ENCODE results near the gene CPA3. TPM values are rescaled to one million over a fixed set of nuclear protein-coding genes. Genes with fewer than 3 reads are reported as not detected.

CPA3 gene
- total and polyA plus RNA-seq, 2 of the 13 experiments (the other 11 are each of a cell fraction or from before 2014, with no cell fraction given), result not detected

DNA sequence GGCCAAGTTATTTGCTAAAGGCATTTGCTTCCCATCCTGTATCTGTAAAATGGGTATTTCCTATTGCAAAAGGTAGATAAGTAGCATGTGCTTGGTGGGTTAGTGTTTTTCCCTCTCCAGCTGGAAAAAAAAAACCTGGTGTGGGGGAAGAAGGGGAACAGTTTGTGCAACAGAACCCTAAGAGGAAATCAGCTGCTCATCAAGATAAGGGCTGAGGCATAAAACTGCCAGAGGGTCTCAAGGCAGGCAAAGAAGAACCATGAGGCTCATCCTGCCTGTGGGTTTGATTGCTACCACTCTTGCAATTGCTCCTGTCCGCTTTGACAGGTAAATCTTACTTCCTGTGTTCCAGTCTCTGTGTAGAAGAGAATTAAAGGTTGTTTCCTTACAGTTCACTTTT is at the start of gene CPA3 (continued):
- TF ChIP-seq, protein P1, sequence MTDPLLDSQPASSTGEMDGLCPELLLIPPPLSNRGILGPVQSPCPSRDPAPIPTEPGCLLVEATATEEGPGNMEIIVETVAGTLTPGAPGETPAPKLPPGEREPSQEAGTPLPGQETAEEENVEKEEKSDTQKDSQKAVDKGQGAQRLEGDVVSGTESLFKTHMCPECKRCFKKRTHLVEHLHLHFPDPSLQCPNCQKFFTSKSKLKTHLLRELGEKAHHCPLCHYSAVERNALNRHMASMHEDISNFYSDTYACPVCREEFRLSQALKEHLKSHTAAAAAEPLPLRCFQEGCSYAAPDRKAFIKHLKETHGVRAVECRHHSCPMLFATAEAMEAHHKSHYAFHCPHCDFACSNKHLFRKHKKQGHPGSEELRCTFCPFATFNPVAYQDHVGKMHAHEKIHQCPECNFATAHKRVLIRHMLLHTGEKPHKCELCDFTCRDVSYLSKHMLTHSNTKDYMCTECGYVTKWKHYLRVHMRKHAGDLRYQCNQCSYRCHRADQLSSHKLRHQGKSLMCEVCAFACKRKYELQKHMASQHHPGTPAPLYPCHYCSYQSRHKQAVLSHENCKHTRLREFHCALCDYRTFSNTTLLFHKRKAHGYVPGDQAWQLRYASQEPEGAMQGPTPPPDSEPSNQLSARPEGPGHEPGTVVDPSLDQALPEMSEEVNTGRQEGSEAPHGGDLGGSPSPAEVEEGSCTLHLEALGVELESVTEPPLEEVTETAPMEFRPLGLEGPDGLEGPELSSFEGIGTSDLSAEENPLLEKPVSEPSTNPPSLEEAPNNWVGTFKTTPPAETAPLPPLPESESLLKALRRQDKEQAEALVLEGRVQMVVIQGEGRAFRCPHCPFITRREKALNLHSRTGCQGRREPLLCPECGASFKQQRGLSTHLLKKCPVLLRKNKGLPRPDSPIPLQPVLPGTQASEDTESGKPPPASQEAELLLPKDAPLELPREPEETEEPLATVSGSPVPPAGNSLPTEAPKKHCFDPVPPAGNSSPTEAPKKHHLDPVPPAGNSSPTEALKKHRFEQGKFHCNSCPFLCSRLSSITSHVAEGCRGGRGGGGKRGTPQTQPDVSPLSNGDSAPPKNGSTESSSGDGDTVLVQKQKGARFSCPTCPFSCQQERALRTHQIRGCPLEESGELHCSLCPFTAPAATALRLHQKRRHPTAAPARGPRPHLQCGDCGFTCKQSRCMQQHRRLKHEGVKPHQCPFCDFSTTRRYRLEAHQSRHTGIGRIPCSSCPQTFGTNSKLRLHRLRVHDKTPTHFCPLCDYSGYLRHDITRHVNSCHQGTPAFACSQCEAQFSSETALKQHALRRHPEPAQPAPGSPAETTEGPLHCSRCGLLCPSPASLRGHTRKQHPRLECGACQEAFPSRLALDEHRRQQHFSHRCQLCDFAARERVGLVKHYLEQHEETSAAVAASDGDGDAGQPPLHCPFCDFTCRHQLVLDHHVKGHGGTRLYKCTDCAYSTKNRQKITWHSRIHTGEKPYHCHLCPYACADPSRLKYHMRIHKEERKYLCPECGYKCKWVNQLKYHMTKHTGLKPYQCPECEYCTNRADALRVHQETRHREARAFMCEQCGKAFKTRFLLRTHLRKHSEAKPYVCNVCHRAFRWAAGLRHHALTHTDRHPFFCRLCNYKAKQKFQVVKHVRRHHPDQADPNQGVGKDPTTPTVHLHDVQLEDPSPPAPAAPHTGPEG (CRISPR knock-in tag; IDR thresholded peaks at IDR 0.05), result no peak
- TF ChIP-seq ZBTB38 (CRISPR knock-in tag; IDR thresholded peaks at IDR 0.05) (no peak), ZNF841 (CRISPR knock-in tag; IDR thresholded peaks at IDR 0.05; ENCODE audit: borderline replicate concordance) (no peak), SMAD1 (CRISPR knock-in tag; IDR thresholded peaks at IDR 0.05; ENCODE audit: borderline replicate concordance, low read depth) (no peak)

DNA sequence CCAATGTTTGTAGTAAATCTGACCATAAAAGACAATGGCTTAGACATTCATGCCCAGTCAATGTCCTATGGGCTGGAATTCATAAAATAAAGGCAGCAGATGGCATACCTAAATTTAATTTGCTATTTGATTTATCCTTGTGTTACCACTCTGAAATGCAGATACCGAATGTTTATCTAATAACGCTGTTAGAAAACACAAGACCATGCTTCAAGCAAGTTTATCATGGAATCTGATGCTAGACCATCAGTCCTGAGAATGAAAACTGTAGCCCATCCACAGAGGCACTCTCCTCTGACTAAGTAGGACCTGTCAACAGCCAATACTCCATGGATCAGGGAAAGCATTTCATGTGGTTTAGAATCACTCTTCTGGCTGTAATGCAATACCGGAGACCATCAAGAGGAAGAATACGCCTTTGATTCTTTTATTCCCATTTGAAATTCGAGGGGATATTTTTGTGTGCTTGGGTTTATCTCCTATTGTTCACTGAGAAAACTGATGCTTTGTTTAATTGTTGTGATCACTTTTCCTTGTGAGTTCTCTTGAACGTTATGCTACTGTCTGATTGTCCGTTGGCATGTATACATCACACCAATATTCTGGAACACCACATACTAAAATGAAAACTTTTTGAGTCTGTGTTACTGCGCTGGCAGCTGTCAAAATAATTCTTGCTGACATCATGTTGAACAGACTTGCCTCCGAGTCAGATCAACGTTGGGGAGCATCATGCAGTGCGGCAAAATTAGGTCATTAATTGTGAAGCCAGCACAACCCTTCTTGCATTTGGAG is 49.6 kb upstream of the CPA3 start:
- CTCF ChIA-PET (ENCODE audit: low intra/inter-chr PET ratio, low total read pairs), result no interaction called here
- Histone ChIP-seq H2AFZ (ENCODE audit: low read length) (no peak overlapping the region), H4K20me1 (ENCODE audit: insufficient read depth, low read length) (no peaks in the 10 kb centered on the region), H3K4me3 (replicated peaks in 1 of 3; ENCODE audit: insufficient read depth in 1 of 3, low read depth in 2 of 3, low read length in 3 of 3) (no peak overlapping the region), H3K36me3 (replicated peaks in 1 of 2; ENCODE audit: control insufficient read depth in 1 of 2, insufficient read depth in 2 of 2, low read length in 2 of 2) (no peaks in the 10 kb centered on the region), H3K9me3 (ENCODE audit: low read length) (no peaks in the 10 kb centered on the region), H3K27ac (ENCODE audit: extremely low read length, insufficient read depth, low read length) (no peak overlapping the region), H3K9ac (ENCODE audit: insufficient read depth, low read depth, low read length) (no peak overlapping the region), H3K27me3 (ENCODE audit: control insufficient read depth in 1 of 2, insufficient read depth in 2 of 2, low read length in 2 of 2) (no peaks in the 10 kb centered on the region), H3K4me2 (ENCODE audit: low read depth, low read length) (no peak overlapping the region), H3K4me1 (ENCODE audit: insufficient read depth, low read length) (peaks cover 2% of the 10 kb centered on the region; the same call in 1 of the 2 replicates), H3K79me2 (ENCODE audit: insufficient read depth, low read length) (no peaks in the 10 kb centered on the region)
- in situ Hi-C loops (cut with HindIII; ENCODE audit: extremely low pct_ligation_motif_present, low pct_unique_long_range_greater_than_20kb), result no loop called here
- WGBS (ENCODE audit: low lambda C conversion rate), result 24% methylated on average over 11 of the region's 11 CpGs
- DNase-seq (ENCODE audit: low spot score) (no peak), ATAC-seq (no peak), FAIRE-seq (no peak)
- POLR2A ChIA-PET, result no interaction called here
- intact Hi-C loops (cut with micrococcal nuclease; ENCODE audit: unreplicated experiment), result no loop called here
- TF ChIP-seq RFXANK (CRISPR knock-in tag; IDR thresholded peaks at IDR 0.05) (no peak), IKZF4 (CRISPR knock-in tag; IDR thresholded peaks at IDR 0.05; ENCODE audit: borderline replicate concordance, low read depth, not compliant biosample characterization) (no peak), ZNF230 (CRISPR knock-in tag; IDR thresholded peaks at IDR 0.05) (no peak), CCAR2 (optimal IDR thresholded peaks at IDR 0.05; ENCODE audit: low read depth, low read length) (no peak), SALL2 (CRISPR knock-in tag; IDR thresholded peaks at IDR 0.05) (no peak), MIER2 (CRISPR knock-in tag; IDR thresholded peaks at IDR 0.05) (no peak)
- TF ChIP-seq, protein P2, sequence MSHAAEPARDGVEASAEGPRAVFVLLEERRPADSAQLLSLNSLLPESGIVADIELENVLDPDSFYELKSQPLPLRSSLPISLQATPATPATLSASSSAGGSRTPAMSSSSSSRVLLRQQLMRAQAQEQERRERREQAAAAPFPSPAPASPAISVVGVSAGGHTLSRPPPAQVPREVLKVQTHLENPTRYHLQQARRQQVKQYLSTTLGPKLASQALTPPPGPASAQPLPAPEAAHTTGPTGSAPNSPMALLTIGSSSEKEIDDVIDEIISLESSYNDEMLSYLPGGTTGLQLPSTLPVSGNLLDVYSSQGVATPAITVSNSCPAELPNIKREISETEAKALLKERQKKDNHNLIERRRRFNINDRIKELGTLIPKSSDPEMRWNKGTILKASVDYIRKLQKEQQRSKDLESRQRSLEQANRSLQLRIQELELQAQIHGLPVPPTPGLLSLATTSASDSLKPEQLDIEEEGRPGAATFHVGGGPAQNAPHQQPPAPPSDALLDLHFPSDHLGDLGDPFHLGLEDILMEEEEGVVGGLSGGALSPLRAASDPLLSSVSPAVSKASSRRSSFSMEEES (CRISPR knock-in tag; IDR thresholded peaks at IDR 0.05), result no peak
- TF ChIP-seq, protein P3, sequence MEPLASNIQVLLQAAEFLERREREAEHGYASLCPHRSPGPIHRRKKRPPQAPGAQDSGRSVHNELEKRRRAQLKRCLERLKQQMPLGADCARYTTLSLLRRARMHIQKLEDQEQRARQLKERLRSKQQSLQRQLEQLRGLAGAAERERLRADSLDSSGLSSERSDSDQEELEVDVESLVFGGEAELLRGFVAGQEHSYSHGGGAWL (CRISPR knock-in tag; IDR thresholded peaks at IDR 0.05), result no peak
- BruUV-seq (replicated peaks), result no TSS peak

Data from HepG2 (cell line).